Upper lobe of left lung (tissue), 6 donors: ENCODE results near the gene SEC24A. TPM values are rescaled to one million over a fixed set of nuclear protein-coding genes. Genes with fewer than 3 reads are reported as not detected.
"Not testable (repeated sequence)": the region's sequence is repeated elsewhere in the genome, so short reads cannot be mapped to it uniquely, and the experiment has no call there.

Source experiments
- ATAC-seq, 2 donors: fragments of 200-7000 bp; cut with Tn5 transposase; one replicate each; pipeline ENCODE4 v1.9.1; 2022; ENCODE audit warnings: mild to moderate bottlenecking in 2 of 2, moderate library complexity in 2 of 2; ENCODE audit not compliant: low FRiP score in 2 of 2
- DNase-seq, 2 donors: peaks; one replicate each; pipeline ENCODE4 v3.0.0-alpha.2; 2019 to 2020
- H3K27ac ChIP-seq, 4 donors: fragments of 200-600 bp; sonication (generic); one replicate each; pipeline ENCODE4 v1.5.1; 2016 to 2019
- H3K27me3 ChIP-seq, 4 donors: fragments of 200-600 bp; sonication (generic); one replicate each; pipeline ENCODE4 v1.5.1; 2017 to 2019
- H3K36me3 ChIP-seq, 4 donors: fragments of 200-600 bp; sonication (generic); one replicate each; pipeline ENCODE4 v1.5.1; 2016 to 2019
- H3K4me1 ChIP-seq, 4 donors: fragments of 200-600 bp; sonication (generic); one replicate each; pipeline ENCODE4 v1.5.1; 2018 to 2019
- H3K4me3 ChIP-seq, 4 donors: fragments of 200-600 bp; sonication (generic); one replicate each; pipeline ENCODE4 v1.5.1; 2017 to 2019; ENCODE audit warnings: mild to moderate bottlenecking in 2 of 4, moderate library complexity in 1 of 4
- H3K9me3 ChIP-seq, 4 donors: fragments of 200-600 bp; sonication (generic); one replicate each; pipeline ENCODE4 v1.5.1; 2018 to 2019
- CTCF ChIP-seq, 6 experiments: fragments of 450-650 bp in 4 of 6; fragments of 200-600 bp in 2 of 6; sonication (generic) in 2 of 6; IDR thresholded peaks; one replicate each; pipeline ENCODE4 v1.5.1; 2016 to 2019; ENCODE audit warnings: antibody characterized with exemption in 6 of 6
- EP300 ChIP-seq, 4 donors: sonication (generic); formaldehyde crosslinking; IDR thresholded peaks; one replicate each; pipeline ENCODE4 v1.5.1; 2017; ENCODE audit warnings: antibody characterized with exemption in 4 of 4, control low read depth in 2 of 4
- POLR2A ChIP-seq, 4 donors: fragments of 450-650 bp; IDR thresholded peaks; one replicate each; pipeline ENCODE4 v1.5.1; 2016 to 2017; ENCODE audit warnings: antibody characterized with exemption in 4 of 4, mild to moderate bottlenecking in 2 of 4
- POLR2AphosphoS5 ChIP-seq, 2 donors: sonication (generic); formaldehyde crosslinking; IDR thresholded peaks; one replicate each; pipeline ENCODE4 v1.5.1; 2017; ENCODE audit warnings: antibody characterized with exemption in 2 of 2
- WGBS, 2 donors: methylation state at CpG; one replicate each; pipeline ENCODE4 v1.1.5; 2017 to 2018; 5-methylcytosine and 5-hydroxymethylcytosine counted together
- total RNA-seq, 6 donors: library from RNA; depleted of rRNA in 4 of 6; stranded (reverse); fragments of >200 nt in 4 of 6; gene quantifications; one replicate each; pipeline versions ENCODE4 v1.1.0 to v1.2.1, GENCODE V29; 2016 to 2021
- donor health status: DM: no; HTN: no; CAD: no; lungs with moderate emphysema.
- donor health status: DM: no; HTN: yes; CAD: no; lungs with severe emphysema.

Gene SEC24A
- total RNA-seq, 6 donors from 2014 or later, result 3.8 to 23.4 (median 16.8) TPM

- no peaks in the 10 kb centered on the region for H3K9me3 ChIP-seq
- 87 to 96% methylated on average over 4 of the region's 4 CpGs for WGBS, 2 donors
- no peak overlapping the region for H3K4me3 ChIP-seq
- H3K4me1 ChIP-seq, result no peaks in the 10 kb centered on the region
- TF ChIP-seq EP300 (IDR thresholded peaks at IDR 0.05), result no peak
- TF ChIP-seq POLR2AphosphoS5 (IDR thresholded peaks at IDR 0.05), result no peak
- TF ChIP-seq CTCF (IDR thresholded peaks at IDR 0.05), result no peak
- H3K27me3 ChIP-seq, result no peaks in the 10 kb centered on the region
- H3K36me3 ChIP-seq, result peaks cover 0 to 45% (median 23%) of the 10 kb centered on the region in 4 donors
- DNase-seq (no peak), ATAC-seq (no peak)
- no peak overlapping the region for H3K27ac ChIP-seq
Measured at GRCh38 chr5:134659456-134659855, 10.9 kb downstream of the SEC24A start.

- Histone ChIP-seq H3K4me1 (no peaks in the 10 kb centered on the region), H3K9me3 (no peaks in the 10 kb centered on the region), H3K4me3 (no peak overlapping the region), H3K27me3 (no peaks in the 10 kb centered on the region), H3K36me3 (peaks cover 0 to 43% (median 21%) of the 10 kb centered on the region in 4 donors), H3K27ac (no peak overlapping the region)
- DNase-seq (no peak), ATAC-seq (no peak)
- WGBS, 2 donors, result 97 to 99% methylated on average over 6 of the region's 6 CpGs
- TF ChIP-seq POLR2AphosphoS5 (IDR thresholded peaks at IDR 0.05), result no peak
- TF ChIP-seq EP300 (IDR thresholded peaks at IDR 0.05), result no peak
- TF ChIP-seq POLR2A (IDR thresholded peaks at IDR 0.05), result no peak
- no peak for TF ChIP-seq CTCF (IDR thresholded peaks at IDR 0.05)
Measured at GRCh38 chr5:134659922-134660321, 11.3 kb downstream of the SEC24A start.

GRCh38 chr5:134662971-134663370, 14.4 kb downstream of the SEC24A start:
- H3K27me3 ChIP-seq, result no peaks in the 10 kb centered on the region
- no peak for DNase-seq
- H3K4me1 ChIP-seq, result no peaks in the 10 kb centered on the region
- TF ChIP-seq POLR2A (IDR thresholded peaks at IDR 0.05) (no peak), EP300 (IDR thresholded peaks at IDR 0.05) (no peak), CTCF (IDR thresholded peaks at IDR 0.05) (no peak), POLR2AphosphoS5 (IDR thresholded peaks at IDR 0.05) (no peak)
- H3K27ac ChIP-seq, result no peak overlapping the region
- no peak overlapping the region for H3K4me3 ChIP-seq
- peaks cover 1 to 66% (median 25%) of the 10 kb centered on the region in 4 donors for H3K36me3 ChIP-seq
- no peaks in the 10 kb centered on the region for H3K9me3 ChIP-seq
- 92 to 93% methylated on average over 4 of the region's 4 CpGs for WGBS, 2 donors
- ATAC-seq, result no peak

- ATAC-seq, result no peak
- no peak for TF ChIP-seq POLR2A (IDR thresholded peaks at IDR 0.05)
- no peak for TF ChIP-seq CTCF (IDR thresholded peaks at IDR 0.05)
- TF ChIP-seq POLR2AphosphoS5 (IDR thresholded peaks at IDR 0.05), result no peak
- no peak for TF ChIP-seq EP300 (IDR thresholded peaks at IDR 0.05)
- Histone ChIP-seq H3K4me1 (no peaks in the 10 kb centered on the region), H3K27ac (no peak overlapping the region), H3K9me3 (no peaks in the 10 kb centered on the region), H3K36me3 (peaks cover 3 to 79% (median 35%) of the 10 kb centered on the region in 4 donors), H3K4me3 (no peak overlapping the region), H3K27me3 (no peaks in the 10 kb centered on the region)
- 90 to 92% methylated on average over 3 of the region's 3 CpGs for WGBS, 2 donors
- DNase-seq, result no peak
Measured at GRCh38 chr5:134664448-134664847, 15.9 kb downstream of the SEC24A start.

GRCh38 chr5:134673546-134673945, 25.0 kb downstream of the SEC24A start:
- H3K4me1 ChIP-seq, H3K27me3 ChIP-seq, H3K27ac ChIP-seq, DNase-seq, H3K9me3 ChIP-seq, H3K4me3 ChIP-seq, ATAC-seq: not testable (repeated sequence)
- WGBS, 2 donors, result 92 to 97% methylated on average over 4 of the region's 4 CpGs
- H3K36me3 ChIP-seq, result peaks cover 33 to 98% (median 73%) of the 10 kb centered on the region in 4 donors

GRCh38 chr5:134677357-134677756, 28.8 kb downstream of the SEC24A start:
- WGBS, 2 donors, result 95% methylated on average over 4 of the region's 4 CpGs
- H3K4me1 ChIP-seq, ATAC-seq, H3K27me3 ChIP-seq, H3K9me3 ChIP-seq, H3K4me3 ChIP-seq, H3K27ac ChIP-seq, DNase-seq: not testable (repeated sequence)
- peaks cover 48 to 99% (median 79%) of the 10 kb centered on the region in 4 donors for H3K36me3 ChIP-seq

- not testable (repeated sequence) for H3K27ac ChIP-seq, H3K27me3 ChIP-seq, ATAC-seq, H3K9me3 ChIP-seq, H3K4me1 ChIP-seq, H3K4me3 ChIP-seq, DNase-seq
- H3K36me3 ChIP-seq, result peaks cover 16 to 98% (median 56%) of the 10 kb centered on the region in 4 donors
- WGBS, 2 donors, result 96% methylated on average over 8 of the region's 8 CpGs
Measured at GRCh38 chr5:134690144-134690543, 41.6 kb downstream of the SEC24A start.
